ENCODE results near the gene WDR76.
"Not testable (repeated sequence)": the region's sequence is repeated elsewhere in the genome, so short reads cannot be mapped to it uniquely, and the experiment has no call there.

Gene WDR76

GRCh38 chr15:43852607-43853006 is 25.8 kb downstream of the WDR76 start:
- Histone ChIP-seq H2AFZ (ENCODE audit: low read length, unreplicated experiment) (no peak overlapping the region), H3K4me3 (ENCODE audit: low read depth, low read length) (no peak overlapping the region), H3K4me1 (ENCODE audit: control insufficient read depth, insufficient read depth, low read length, unreplicated experiment) (peaks cover 3% of the 10 kb centered on the region), H3K27me3 (ENCODE audit: insufficient read depth, low read length) (no peaks in the 10 kb centered on the region), H3K36me3 (ENCODE audit: insufficient read depth, low read length) (peaks cover 28% of the 10 kb centered on the region), H3K27ac (ENCODE audit: low read depth, low read length) (no peak overlapping the region), H3K79me2 (ENCODE audit: control insufficient read depth, insufficient read depth, low read length, unreplicated experiment) (no peaks in the 10 kb centered on the region)

DNA sequence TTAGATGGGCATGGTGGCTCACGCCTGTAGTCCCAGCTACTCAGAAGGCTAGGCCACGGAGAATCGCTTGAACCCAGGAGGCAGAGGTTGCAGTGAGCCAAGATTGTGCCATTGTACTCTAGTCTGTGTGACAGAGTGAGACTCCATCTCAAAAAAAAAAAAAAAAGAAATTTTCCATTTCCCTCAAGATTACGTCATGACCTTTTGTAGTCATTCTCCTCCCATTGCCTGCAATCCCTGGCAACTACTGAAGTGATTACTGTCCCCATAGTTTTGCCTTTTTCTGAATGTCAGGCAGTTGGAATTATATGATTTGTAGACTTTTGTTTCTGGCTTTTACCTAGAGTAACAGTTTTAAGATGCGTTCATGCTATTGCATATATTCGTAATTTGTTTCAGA is 28.0 kb downstream of the WDR76 start:
- H3K79me2 ChIP-seq (ENCODE audit: control insufficient read depth, insufficient read depth, low read length, unreplicated experiment), result no peaks in the 10 kb centered on the region
- peak overlapping the region; percentile 37; the same call in 1 of the 2 replicates for H3K27ac ChIP-seq (ENCODE audit: low read depth, low read length)
- H2AFZ ChIP-seq (ENCODE audit: low read length, unreplicated experiment), result no peak overlapping the region
- H3K36me3 ChIP-seq (ENCODE audit: insufficient read depth, low read length), result peaks cover 36% of the 10 kb centered on the region
- H3K27me3 ChIP-seq (ENCODE audit: insufficient read depth, low read length), result no peaks in the 10 kb centered on the region
- peaks cover 3% of the 10 kb centered on the region for H3K4me1 ChIP-seq (ENCODE audit: control insufficient read depth, insufficient read depth, low read length, unreplicated experiment)
- H3K4me3 ChIP-seq (ENCODE audit: low read depth, low read length), result no peak overlapping the region

DNA sequence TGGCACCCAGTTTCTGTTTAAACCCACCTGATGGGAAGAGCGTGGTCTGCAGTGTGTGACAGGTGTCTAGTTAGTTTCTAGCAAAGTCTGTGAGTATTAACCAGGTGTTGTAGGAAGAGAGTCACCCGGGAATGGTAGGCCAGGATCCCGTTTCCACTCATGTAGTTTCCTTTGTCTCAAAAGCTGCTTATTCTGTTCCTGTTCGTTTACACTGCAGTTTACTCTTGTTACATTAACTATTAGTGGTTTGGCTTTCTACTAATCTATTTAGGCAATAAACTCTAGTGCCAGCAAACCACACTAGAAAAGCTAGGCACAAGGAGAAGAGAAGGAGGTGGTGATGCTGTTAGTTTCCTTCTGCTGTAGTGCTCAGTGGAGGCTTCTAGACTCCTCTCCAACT is 32.7 kb downstream of the WDR76 start:
- no peak overlapping the region for H2AFZ ChIP-seq (ENCODE audit: low read length, unreplicated experiment)

GRCh38 chr15:43866636-43867035 is 39.8 kb downstream of the WDR76 start:
- H3K36me3 ChIP-seq (ENCODE audit: insufficient read depth, low read length), result not testable (repeated sequence)

More for the DNA sequence above, 32.7 kb downstream of the WDR76 start:
- Histone ChIP-seq H3K27me3 (ENCODE audit: insufficient read depth, low read length) (no peaks in the 10 kb centered on the region), H3K27ac (ENCODE audit: low read depth, low read length) (no peak overlapping the region), H3K36me3 (ENCODE audit: insufficient read depth, low read length) (peaks cover 18% of the 10 kb centered on the region), H3K4me3 (ENCODE audit: low read depth, low read length) (no peak overlapping the region), H3K4me1 (ENCODE audit: control insufficient read depth, insufficient read depth, low read length, unreplicated experiment) (peaks cover 3% of the 10 kb centered on the region), H3K79me2 (ENCODE audit: control insufficient read depth, insufficient read depth, low read length, unreplicated experiment) (no peaks in the 10 kb centered on the region)

DNA sequence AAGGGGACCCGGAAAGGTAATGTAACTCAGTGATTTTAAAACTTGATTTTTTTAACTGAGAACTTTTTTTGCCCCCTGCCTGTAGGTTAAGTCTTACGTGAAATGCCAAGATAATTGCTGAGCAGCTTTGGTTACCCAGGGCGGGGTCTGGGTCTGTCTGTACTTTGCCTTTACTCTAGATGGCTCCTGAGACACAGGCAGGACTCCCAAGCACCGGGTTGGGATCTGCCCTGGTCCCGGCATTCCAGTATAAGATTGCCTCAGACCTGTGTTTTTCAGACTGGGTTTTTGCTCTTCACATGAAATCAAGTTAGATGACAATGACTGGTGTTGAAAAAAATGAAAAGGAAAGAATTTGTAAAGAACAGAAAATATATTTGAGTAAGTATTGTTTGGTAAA is 40.3 kb downstream of the WDR76 start:
- peaks cover 6% of the 10 kb centered on the region for H3K36me3 ChIP-seq (ENCODE audit: insufficient read depth, low read length)
- H3K4me1 ChIP-seq (ENCODE audit: control insufficient read depth, insufficient read depth, low read length, unreplicated experiment), result no peaks in the 10 kb centered on the region
- H2AFZ ChIP-seq (ENCODE audit: low read length, unreplicated experiment), result no peak overlapping the region
- no peak overlapping the region for H3K4me3 ChIP-seq (ENCODE audit: low read depth, low read length)
- H3K27ac ChIP-seq (ENCODE audit: low read depth, low read length), result no peak overlapping the region
- no peaks in the 10 kb centered on the region for H3K79me2 ChIP-seq (ENCODE audit: control insufficient read depth, insufficient read depth, low read length, unreplicated experiment)
- H3K27me3 ChIP-seq (ENCODE audit: insufficient read depth, low read length), result no peaks in the 10 kb centered on the region

More at GRCh38 chr15:43866636-43867035, 39.8 kb downstream of the WDR76 start:
- not testable (repeated sequence) for H3K4me3 ChIP-seq (ENCODE audit: low read depth, low read length); H2AFZ ChIP-seq (ENCODE audit: low read length, unreplicated experiment); H3K27ac ChIP-seq (ENCODE audit: low read depth, low read length); H3K27me3 ChIP-seq (ENCODE audit: insufficient read depth, low read length); H3K79me2 ChIP-seq (ENCODE audit: control insufficient read depth, insufficient read depth, low read length, unreplicated experiment); H3K4me1 ChIP-seq (ENCODE audit: control insufficient read depth, insufficient read depth, low read length, unreplicated experiment)

DNA sequence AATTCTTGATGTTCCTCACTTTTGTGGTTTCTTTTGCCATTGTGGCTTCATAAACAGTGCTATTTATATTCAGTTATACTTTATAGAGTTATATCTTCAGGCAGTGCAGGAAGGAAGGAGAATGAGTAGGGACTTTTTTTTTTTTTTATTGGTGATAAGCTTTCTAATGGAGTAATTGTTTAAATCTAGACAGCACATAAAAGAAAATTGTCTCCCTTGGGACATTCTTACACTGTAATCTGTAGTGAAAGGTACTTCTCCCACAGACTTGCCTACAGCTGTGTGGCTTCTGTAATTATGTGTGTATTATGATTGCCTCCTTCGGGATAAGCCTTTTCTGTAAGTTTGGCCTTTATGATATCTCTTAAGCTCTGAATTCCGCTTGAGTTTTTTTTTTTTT is 41.6 kb downstream of the WDR76 start:
- no peak overlapping the region for H2AFZ ChIP-seq (ENCODE audit: low read length, unreplicated experiment)
- H3K27ac ChIP-seq (ENCODE audit: low read depth, low read length), result no peak overlapping the region

DNA sequence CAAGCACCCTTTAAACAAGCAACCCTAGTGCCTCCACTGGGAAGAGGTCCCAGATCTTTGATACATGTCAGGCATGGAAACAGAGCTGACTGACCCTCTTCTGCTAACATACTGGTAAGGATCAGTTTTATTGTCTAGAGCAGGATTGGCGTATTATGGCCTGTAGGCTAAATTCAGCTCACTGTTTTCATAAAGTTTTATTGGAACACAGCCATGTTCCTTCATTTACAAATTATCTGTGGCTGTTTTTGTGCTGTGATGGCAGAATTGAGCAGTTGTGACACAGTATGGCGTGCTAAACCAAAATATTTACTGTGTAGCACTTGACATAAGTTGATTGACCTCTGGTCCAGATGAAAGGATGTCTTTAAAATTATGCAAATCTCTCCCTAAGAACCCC is 45.0 kb downstream of the WDR76 start:
- no peak overlapping the region for H3K4me3 ChIP-seq (ENCODE audit: low read depth, low read length)
- no peaks in the 10 kb centered on the region for H3K79me2 ChIP-seq (ENCODE audit: control insufficient read depth, insufficient read depth, low read length, unreplicated experiment)
- no peaks in the 10 kb centered on the region for H3K4me1 ChIP-seq (ENCODE audit: control insufficient read depth, insufficient read depth, low read length, unreplicated experiment)
- H2AFZ ChIP-seq (ENCODE audit: low read length, unreplicated experiment), result no peak overlapping the region
- peaks cover 6% of the 10 kb centered on the region for H3K36me3 ChIP-seq (ENCODE audit: insufficient read depth, low read length)
- no peak overlapping the region for H3K27ac ChIP-seq (ENCODE audit: low read depth, low read length)
- no peaks in the 10 kb centered on the region for H3K27me3 ChIP-seq (ENCODE audit: insufficient read depth, low read length)

More for the DNA sequence above, 41.6 kb downstream of the WDR76 start:
- H3K79me2 ChIP-seq (ENCODE audit: control insufficient read depth, insufficient read depth, low read length, unreplicated experiment), result no peaks in the 10 kb centered on the region
- peaks cover 6% of the 10 kb centered on the region for H3K36me3 ChIP-seq (ENCODE audit: insufficient read depth, low read length)
- H3K4me1 ChIP-seq (ENCODE audit: control insufficient read depth, insufficient read depth, low read length, unreplicated experiment), result no peaks in the 10 kb centered on the region
- no peaks in the 10 kb centered on the region for H3K27me3 ChIP-seq (ENCODE audit: insufficient read depth, low read length)
- H3K4me3 ChIP-seq (ENCODE audit: low read depth, low read length), result no peak overlapping the region

- no peak overlapping the region for H3K4me3 ChIP-seq (ENCODE audit: low read depth, low read length)
- no peaks in the 10 kb centered on the region for H3K79me2 ChIP-seq (ENCODE audit: control insufficient read depth, insufficient read depth, low read length, unreplicated experiment)
- H3K27me3 ChIP-seq (ENCODE audit: insufficient read depth, low read length), result no peaks in the 10 kb centered on the region
- H3K27ac ChIP-seq (ENCODE audit: low read depth, low read length), result no peak overlapping the region
- H3K4me1 ChIP-seq (ENCODE audit: control insufficient read depth, insufficient read depth, low read length, unreplicated experiment), result no peaks in the 10 kb centered on the region
- H2AFZ ChIP-seq (ENCODE audit: low read length, unreplicated experiment), result no peak overlapping the region
- H3K36me3 ChIP-seq (ENCODE audit: insufficient read depth, low read length), result peaks cover 6% of the 10 kb centered on the region
These were observed 45.7 kb downstream of the WDR76 start for GRCh38 chr15:43872416-43873020.

- Histone ChIP-seq H2AFZ (ENCODE audit: low read length, unreplicated experiment) (no peak overlapping the region), H3K4me3 (ENCODE audit: low read depth, low read length) (no peak overlapping the region), H3K27me3 (ENCODE audit: insufficient read depth, low read length) (no peaks in the 10 kb centered on the region), H3K79me2 (ENCODE audit: control insufficient read depth, insufficient read depth, low read length, unreplicated experiment) (no peaks in the 10 kb centered on the region), H3K36me3 (ENCODE audit: insufficient read depth, low read length) (peaks cover 6% of the 10 kb centered on the region; the same call in 1 of the 2 replicates), H3K4me1 (ENCODE audit: control insufficient read depth, insufficient read depth, low read length, unreplicated experiment) (no peaks in the 10 kb centered on the region), H3K27ac (ENCODE audit: low read depth, low read length) (no peak overlapping the region)
These were observed 46.8 kb downstream of the WDR76 start for GRCh38 chr15:43873651-43874050.

DNA sequence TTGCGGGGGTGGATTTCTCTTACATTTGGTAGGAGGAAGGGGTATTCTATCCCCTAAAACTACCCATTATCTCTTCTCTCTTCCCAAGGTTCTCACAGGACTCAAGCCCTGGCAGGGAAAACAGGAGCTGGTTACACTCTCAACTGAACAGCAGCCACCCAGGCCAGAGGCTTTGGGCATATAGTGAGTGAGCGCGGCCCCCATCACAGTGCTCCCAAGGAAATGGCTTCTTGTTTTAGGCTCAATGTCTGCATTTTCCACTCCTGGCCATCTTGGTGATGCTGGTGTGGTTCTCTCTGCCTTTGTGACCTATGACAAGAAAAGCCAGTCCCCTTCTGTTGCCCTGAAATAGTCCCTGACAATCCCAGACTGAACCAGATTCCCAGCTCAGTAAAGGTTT is 50.1 kb downstream of the WDR76 start:
- Histone ChIP-seq H3K4me1 (ENCODE audit: control insufficient read depth, insufficient read depth, low read length, unreplicated experiment) (no peaks in the 10 kb centered on the region), H3K79me2 (ENCODE audit: control insufficient read depth, insufficient read depth, low read length, unreplicated experiment) (no peaks in the 10 kb centered on the region), H3K4me3 (ENCODE audit: low read depth, low read length) (no peak overlapping the region), H3K36me3 (ENCODE audit: insufficient read depth, low read length) (peaks cover 3% of the 10 kb centered on the region; the same call in 1 of the 2 replicates), H3K27ac (ENCODE audit: low read depth, low read length) (no peak overlapping the region), H2AFZ (ENCODE audit: low read length, unreplicated experiment) (no peak overlapping the region), H3K27me3 (ENCODE audit: insufficient read depth, low read length) (no peaks in the 10 kb centered on the region)

DNA sequence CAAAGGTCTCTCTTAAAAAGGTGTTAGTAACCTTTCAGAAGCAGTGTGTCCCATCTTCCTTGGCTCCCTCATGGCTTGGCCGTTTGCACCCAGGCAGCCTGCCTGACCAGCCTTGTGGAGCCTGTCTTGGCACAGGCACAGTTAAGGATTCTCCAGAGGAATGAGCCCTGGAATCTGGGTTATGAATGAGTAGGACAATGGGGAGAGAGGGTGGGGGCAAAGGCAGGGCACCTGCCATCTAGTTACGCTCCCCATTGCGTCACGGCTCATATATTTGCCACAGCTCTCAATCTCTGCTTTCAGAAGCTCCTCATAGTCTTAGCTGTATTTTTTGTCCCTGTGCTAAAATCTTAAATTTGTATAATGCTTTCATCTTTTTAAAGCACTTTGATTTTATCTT is 50.6 kb downstream of the WDR76 start:
- Histone ChIP-seq H3K27ac (ENCODE audit: low read depth, low read length) (no peak overlapping the region), H3K4me3 (ENCODE audit: low read depth, low read length) (no peak overlapping the region), H3K36me3 (ENCODE audit: insufficient read depth, low read length) (peaks cover 2% of the 10 kb centered on the region; the same call in 1 of the 2 replicates), H3K4me1 (ENCODE audit: control insufficient read depth, insufficient read depth, low read length, unreplicated experiment) (no peaks in the 10 kb centered on the region), H2AFZ (ENCODE audit: low read length, unreplicated experiment) (no peak overlapping the region), H3K27me3 (ENCODE audit: insufficient read depth, low read length) (no peaks in the 10 kb centered on the region), H3K79me2 (ENCODE audit: control insufficient read depth, insufficient read depth, low read length, unreplicated experiment) (no peaks in the 10 kb centered on the region)

Measured in ACC112 (cell line).